Peyer's patch (tissue), 4 donors: ENCODE results near the gene LPGAT1. TPM values are rescaled to one million over a fixed set of nuclear protein-coding genes. Genes with fewer than 3 reads are reported as not detected.

Experiments used
- DNase-seq, 3 donors: peaks; one replicate each; pipeline ENCODE4 v3.0.0-alpha.2; 2017 to 2019
- H3K27ac ChIP-seq, 4 donors: fragments of 200-600 bp; sonication (generic); one replicate each; pipeline ENCODE4 v1.5.1; 2016 to 2019
- H3K27me3 ChIP-seq, 2 donors: fragments of 200-600 bp; sonication (generic); one replicate each; pipeline ENCODE4 v1.5.1; 2019
- H3K36me3 ChIP-seq, 3 donors: fragments of 200-600 bp; sonication (generic); one replicate each; pipeline ENCODE4 v1.5.1; 2016 to 2019
- H3K4me1 ChIP-seq, 4 donors: fragments of 200-600 bp; sonication (generic); one replicate each; pipeline ENCODE4 v1.5.1; 2016 to 2019
- H3K4me3 ChIP-seq, 4 donors: fragments of 200-600 bp; sonication (generic); 1 replicate in 3 of 4; 2 replicates in 1 of 4; pipeline ENCODE4 v1.5.1; 2016 to 2019; ENCODE audit warnings: mild to moderate bottlenecking in 1 of 4
- H3K9me3 ChIP-seq, 4 donors: fragments of 200-600 bp; sonication (generic); one replicate each; pipeline ENCODE4 v1.5.1; 2016 to 2019; ENCODE audit warnings: mild to moderate bottlenecking in 1 of 4
- POLR2A ChIP-seq, 2 donors: fragments of 450-650 bp; IDR thresholded peaks; one replicate each; pipeline ENCODE4 v1.5.1; 2017; ENCODE audit warnings: antibody characterized with exemption in 2 of 2, mild to moderate bottlenecking in 2 of 2, moderate library complexity in 2 of 2
- total RNA-seq, 4 donors: library from RNA; depleted of rRNA; stranded (reverse); fragments of >200 nt; gene quantifications; one replicate each; pipeline ENCODE4 v1.1.0, GENCODE V29; 2016
- TF ChIP-seq, protein P1 (sequence below), 6 experiments: fragments of 450-650 bp in 4 of 6; fragments of 200-600 bp in 2 of 6; sonication (generic) in 1 of 6; IDR thresholded peaks; one replicate each; pipeline ENCODE4 v1.5.1; 2017 to 2019; ENCODE audit warnings: antibody characterized with exemption in 6 of 6, mild to moderate bottlenecking in 3 of 6, moderate library complexity in 1 of 6

LPGAT1 gene
- total RNA-seq, 4 donors from 2014 or later = 18.2 to 171 (median 138) TPM

- no peak overlapping the region for H3K4me3 ChIP-seq
- no peak overlapping the region for H3K27ac ChIP-seq
- H3K9me3 ChIP-seq = no peaks in the 10 kb centered on the region
- no peak for DNase-seq
- no peaks in the 10 kb centered on the region for H3K4me1 ChIP-seq
- no peak for TF ChIP-seq POLR2A (IDR thresholded peaks at IDR 0.05)
- TF ChIP-seq, protein P1, sequence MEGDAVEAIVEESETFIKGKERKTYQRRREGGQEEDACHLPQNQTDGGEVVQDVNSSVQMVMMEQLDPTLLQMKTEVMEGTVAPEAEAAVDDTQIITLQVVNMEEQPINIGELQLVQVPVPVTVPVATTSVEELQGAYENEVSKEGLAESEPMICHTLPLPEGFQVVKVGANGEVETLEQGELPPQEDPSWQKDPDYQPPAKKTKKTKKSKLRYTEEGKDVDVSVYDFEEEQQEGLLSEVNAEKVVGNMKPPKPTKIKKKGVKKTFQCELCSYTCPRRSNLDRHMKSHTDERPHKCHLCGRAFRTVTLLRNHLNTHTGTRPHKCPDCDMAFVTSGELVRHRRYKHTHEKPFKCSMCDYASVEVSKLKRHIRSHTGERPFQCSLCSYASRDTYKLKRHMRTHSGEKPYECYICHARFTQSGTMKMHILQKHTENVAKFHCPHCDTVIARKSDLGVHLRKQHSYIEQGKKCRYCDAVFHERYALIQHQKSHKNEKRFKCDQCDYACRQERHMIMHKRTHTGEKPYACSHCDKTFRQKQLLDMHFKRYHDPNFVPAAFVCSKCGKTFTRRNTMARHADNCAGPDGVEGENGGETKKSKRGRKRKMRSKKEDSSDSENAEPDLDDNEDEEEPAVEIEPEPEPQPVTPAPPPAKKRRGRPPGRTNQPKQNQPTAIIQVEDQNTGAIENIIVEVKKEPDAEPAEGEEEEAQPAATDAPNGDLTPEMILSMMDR (IDR thresholded peaks at IDR 0.05) = no peak
- H3K27me3 ChIP-seq = no peaks in the 10 kb centered on the region
- peaks cover 0 to 33% (median 0%) of the 10 kb centered on the region in 3 donors for H3K36me3 ChIP-seq
These were observed 79.1 kb downstream of the LPGAT1 start for GRCh38 chr1:211751438-211751837.

DNA sequence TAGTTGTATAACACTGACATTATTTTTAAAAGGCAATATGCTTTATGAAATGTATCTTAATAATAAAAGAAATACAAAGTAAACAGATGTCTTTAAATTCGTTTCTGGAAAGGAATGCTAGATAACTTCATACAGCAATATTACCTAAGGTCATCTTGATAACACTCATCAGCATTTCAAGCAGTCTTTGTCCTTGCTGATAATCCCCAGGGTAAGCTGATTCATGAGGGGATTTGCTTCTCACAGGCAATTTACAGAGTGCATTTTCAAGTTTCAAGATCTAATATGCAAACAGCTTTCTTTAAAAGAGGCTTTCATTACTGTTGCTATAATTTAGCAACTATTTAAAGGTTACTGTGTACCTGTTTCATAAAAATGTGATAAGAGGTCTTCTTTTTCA, 80.0 kb downstream of the LPGAT1 start:
- Histone ChIP-seq H3K9me3 (no peaks in the 10 kb centered on the region), H3K4me3 (no peak overlapping the region), H3K27me3 (no peaks in the 10 kb centered on the region), H3K36me3 (peaks cover 0 to 33% (median 0%) of the 10 kb centered on the region in 3 donors), H3K27ac (no peak overlapping the region), H3K4me1 (no peaks in the 10 kb centered on the region)
- TF ChIP-seq, protein P1 (IDR thresholded peaks at IDR 0.05) = no peak
- no peak for TF ChIP-seq POLR2A (IDR thresholded peaks at IDR 0.05)
- DNase-seq = no peak

GRCh38 chr1:211749251-211749650, 81.3 kb downstream of the LPGAT1 start:
- Histone ChIP-seq H3K4me1 (no peaks in the 10 kb centered on the region), H3K9me3 (no peaks in the 10 kb centered on the region), H3K27me3 (no peaks in the 10 kb centered on the region), H3K27ac (no peak overlapping the region), H3K36me3 (peaks cover 0 to 33% (median 0%) of the 10 kb centered on the region in 3 donors), H3K4me3 (no peak overlapping the region)
- DNase-seq = no peak
- no peak for TF ChIP-seq POLR2A (IDR thresholded peaks at IDR 0.05)
- TF ChIP-seq, protein P1 (IDR thresholded peaks at IDR 0.05) = no peak

GRCh38 chr1:211748810-211749209, 81.8 kb downstream of the LPGAT1 start:
- Histone ChIP-seq H3K4me1 (no peaks in the 10 kb centered on the region), H3K36me3 (peaks cover 0 to 33% (median 0%) of the 10 kb centered on the region in 3 donors), H3K27me3 (no peaks in the 10 kb centered on the region), H3K9me3 (no peaks in the 10 kb centered on the region), H3K27ac (no peak overlapping the region), H3K4me3 (no peak overlapping the region)
- DNase-seq = no peak
- TF ChIP-seq, protein P1 (IDR thresholded peaks at IDR 0.05) = no peak
- TF ChIP-seq POLR2A (IDR thresholded peaks at IDR 0.05) = no peak

GRCh38 chr1:211742889-211743529, 87.6 kb downstream of the LPGAT1 start:
- no peak overlapping the region for H3K27ac ChIP-seq
- H3K27me3 ChIP-seq = no peaks in the 10 kb centered on the region
- no peak for DNase-seq
- H3K36me3 ChIP-seq = peaks cover 0 to 10% (median 0%) of the 10 kb centered on the region in 3 donors
- no peaks in the 10 kb centered on the region for H3K4me1 ChIP-seq
- H3K9me3 ChIP-seq = no peaks in the 10 kb centered on the region
- H3K4me3 ChIP-seq = no peak overlapping the region
- TF ChIP-seq, protein P1 (IDR thresholded peaks at IDR 0.05) = no peak
- no peak for TF ChIP-seq POLR2A (IDR thresholded peaks at IDR 0.05)
